IMR-90 (cell line): ENCODE results near the gene C9orf57. TPM values are rescaled to one million over a fixed set of nuclear protein-coding genes. Genes with fewer than 3 reads are reported as not detected.

Experiments used
- ATAC-seq: fragments of 200-7000 bp; cut with Tn5 transposase; 2 replicates; pipeline ENCODE4 v1.9.1; 2020; ENCODE audit warnings: low read depth, mild to moderate bottlenecking, moderate library complexity
- BruUV-seq: library from RNA; stranded (reverse); fragments of 400-500 nt; replicated peaks from 2 replicates; lab custom pipeline; 2021; lab: Mats Ljungman, UMichigan
- CTCF ChIA-PET: fragments of 300-600 bp; formaldehyde crosslinking; extraction: SDS; loops from one replicate; lab custom pipeline; 2021; ENCODE audit warnings: antibody characterized with exemption; lab: Yijun Ruan, JAX
- POLR2A ChIA-PET: fragments of 300-600 bp; sonication (Branson Sonifier 250); formaldehyde crosslinking; loops from one replicate; lab custom pipeline; 2022; ENCODE audit warnings: antibody characterized with exemption; ENCODE audit not compliant: unreplicated experiment; lab: Charles Lee
- DNase-seq: peaks from one replicate; pipeline ENCODE4 v3.0.0; 2013
- H2AFZ ChIP-seq: replicated peaks from 2 replicates; pipeline ENCODE3; 2013; ENCODE audit warnings: low read length, mild to moderate bottlenecking; ENCODE audit not compliant: poor library complexity
- H2AK5ac ChIP-seq: 2 replicates; pipeline ENCODE4 v1.6.1; 2013; ENCODE audit warnings: low read depth, low read length, inconsistent platforms
- H2AK9ac ChIP-seq: replicated peaks from 2 replicates; pipeline ENCODE3; 2013; ENCODE audit warnings: mild to moderate bottlenecking, low read depth, low read length, moderate library complexity; ENCODE audit not compliant: poor library complexity
- H2BK120ac ChIP-seq: 2 replicates; pipeline ENCODE4 v1.6.1; 2013; ENCODE audit warnings: low read depth, low read length, inconsistent platforms
- H2BK15ac ChIP-seq: 3 replicates; pipeline ENCODE4 v1.6.1; 2013; ENCODE audit warnings: low read depth, low read length, inconsistent platforms
- H2BK20ac ChIP-seq: 2 replicates; pipeline ENCODE4 v1.6.1; 2013; ENCODE audit warnings: low read depth, mild to moderate bottlenecking, inconsistent platforms, low read length, moderate library complexity
- H2BK5ac ChIP-seq: 2 replicates; pipeline ENCODE4 v1.6.1; 2013; ENCODE audit warnings: mild to moderate bottlenecking, low read depth, low read length, inconsistent platforms; ENCODE audit not compliant: poor library complexity, severe bottlenecking
- H3K14ac ChIP-seq: replicated peaks from 2 replicates; pipeline ENCODE4 v1.6.1; 2013; ENCODE audit warnings: low read depth, low read length, inconsistent platforms
- H3K18ac ChIP-seq: 2 replicates; pipeline ENCODE4 v1.6.1; 2013; ENCODE audit warnings: low read depth, low read length, control low read depth
- H3K23ac ChIP-seq: 2 replicates; pipeline ENCODE4 v1.6.1; 2013; ENCODE audit warnings: low read depth, low read length, inconsistent platforms
- H3K27ac ChIP-seq: 2 replicates; pipeline ENCODE4 v1.5.1; 2013; ENCODE audit warnings: mild to moderate bottlenecking, control low read depth, low read length; ENCODE audit not compliant: insufficient read depth
- H3K27me3 ChIP-seq: 2 replicates; pipeline ENCODE4 v1.6.1; 2013; ENCODE audit warnings: low read length; ENCODE audit not compliant: control insufficient read depth, insufficient read depth
- H3K36me3 ChIP-seq: 2 replicates; pipeline ENCODE4 v1.6.1; 2013; ENCODE audit warnings: low read length, mixed read lengths; ENCODE audit not compliant: control insufficient read depth, insufficient read depth
- H3K4ac ChIP-seq: 2 replicates; pipeline ENCODE4 v1.6.1; 2013; ENCODE audit warnings: low read depth, low read length, inconsistent platforms
- H3K4me1 ChIP-seq: 2 replicates; pipeline ENCODE4 v1.6.1; 2013; ENCODE audit warnings: low read length, mixed read lengths; ENCODE audit not compliant: control insufficient read depth, insufficient read depth
- H3K4me2 ChIP-seq: 2 replicates; pipeline ENCODE4 v1.6.1; 2013; ENCODE audit warnings: low read depth, mild to moderate bottlenecking, control low read depth, low read length, moderate library complexity
- H3K4me3 ChIP-seq: 2 replicates; pipeline ENCODE4 v1.5.1; 2013; ENCODE audit warnings: low read depth, mild to moderate bottlenecking, control low read depth, low read length, moderate library complexity; ENCODE audit not compliant: insufficient read depth
- H3K56ac ChIP-seq: 2 replicates; pipeline ENCODE4 v1.6.1; 2013; ENCODE audit warnings: low read length, inconsistent platforms; ENCODE audit not compliant: insufficient read depth; ENCODE audit errors: extremely low read depth
- H3K79me1 ChIP-seq, 2 experiments: 2 replicates each; pipeline ENCODE4 v1.6.1; 2013; ENCODE audit warnings: low read length in 2 of 2, inconsistent platforms in 1 of 2, low read depth in 1 of 2
- H3K9ac ChIP-seq: 2 replicates; pipeline ENCODE4 v1.6.1; 2013; ENCODE audit warnings: low read depth, low read length, control low read depth
- H3K9me1 ChIP-seq: 2 replicates; pipeline ENCODE4 v1.6.1; 2013; ENCODE audit warnings: low read length, inconsistent platforms; ENCODE audit not compliant: insufficient read depth
- H3K9me3 ChIP-seq: 2 replicates; pipeline ENCODE4 v1.6.1; 2013; ENCODE audit warnings: low read length; ENCODE audit not compliant: control insufficient read depth, insufficient read depth
- H4K20me1 ChIP-seq: 2 replicates; pipeline ENCODE4 v1.6.1; 2013; ENCODE audit warnings: low read length, inconsistent platforms; ENCODE audit not compliant: insufficient read depth
- H4K5ac ChIP-seq: 2 replicates; pipeline ENCODE4 v1.6.1; 2013; ENCODE audit warnings: mild to moderate bottlenecking, low read depth, low read length, control low read depth
- H4K8ac ChIP-seq, 2 experiments: 2 replicates each; pipeline ENCODE4 v1.6.1; 2013; ENCODE audit warnings: low read depth in 2 of 2, low read length in 2 of 2, control low read depth in 1 of 2, inconsistent platforms in 1 of 2
- H4K91ac ChIP-seq: 2 replicates; pipeline ENCODE4 v1.6.1; 2013; ENCODE audit warnings: low read depth, low read length, inconsistent platforms; ENCODE audit not compliant: insufficient read depth
- CEBPB ChIP-seq: IDR thresholded peaks from 2 replicates; pipeline ENCODE4 v1.6.1; 2012; ENCODE audit warnings: low read depth, low read length, improper control_type of control experiment
- FOS ChIP-seq: fragments of 150-350 bp; IDR thresholded peaks from 2 replicates; pipeline ENCODE4 v1.6.1; 2016; ENCODE audit warnings: low read depth, low read length
- MXI1 ChIP-seq: IDR thresholded peaks from 2 replicates; pipeline ENCODE4 v1.6.1; 2012; ENCODE audit warnings: low read depth, mild to moderate bottlenecking, low read length, moderate library complexity, borderline replicate concordance
- POLR2A ChIP-seq: IDR thresholded peaks from 2 replicates; pipeline ENCODE4 v1.6.1; 2012; ENCODE audit warnings: mild to moderate bottlenecking, low read depth, low read length
- RAD21 ChIP-seq: IDR thresholded peaks from 2 replicates; pipeline ENCODE4 v1.6.1; 2012; ENCODE audit warnings: low read length, improper control_type of control experiment
- RCOR1 ChIP-seq: IDR thresholded peaks from 2 replicates; pipeline ENCODE4 v1.6.1; 2012; ENCODE audit warnings: mild to moderate bottlenecking, low read length, improper control_type of control experiment; ENCODE audit not compliant: insufficient replicate concordance
- SMC3 ChIP-seq: fragments of 150-350 bp; IDR thresholded peaks from 2 replicates; pipeline ENCODE4 v1.6.1; 2016; ENCODE audit warnings: low read depth, mild to moderate bottlenecking, antibody characterized with exemption, low read length, moderate library complexity
- WGBS, 2 experiments: methylation state at CpG; one replicate each; pipeline versions ENCODE4 v1.1.5 to v1.1.7; 2013; ENCODE audit warnings: missing lambda C conversion rate in 2 of 2; ENCODE audit not compliant: insufficient read length in 1 of 2; ENCODE audit errors: extremely low coverage in 2 of 2; 5-methylcytosine and 5-hydroxymethylcytosine counted together
- dilution Hi-C: fragments of 300-500 bp; cut with HindIII; formaldehyde crosslinking; loops from one replicate; pipeline ENCODE4 v1.14.3; 2018; ENCODE audit warnings: low sequenced_read_pairs; ENCODE audit not compliant: unreplicated experiment
- in situ Hi-C: fragments of 300-500 bp; cut with MboI; formaldehyde crosslinking; loops from 3 replicates; pipeline ENCODE4 v1.14.3; 2019; ENCODE audit warnings: low sequenced_read_pairs, inconsistent platforms, mixed read lengths
- intact Hi-C: fragments of 100-400 bp; cut with micrococcal nuclease; formaldehyde crosslinking; loops from 2 replicates; pipeline ENCODE4 v1.10.0; 2022
- polyA plus RNA-seq, 3 experiments: library from polyadenylated mRNA; depleted of rRNA; stranded (reverse); fragments of >200 nt; gene quantifications; 2 replicates each; pipeline ENCODE4 v1.2.3, GENCODE V29; 2012; ENCODE audit warnings: low replicate concordance in 1 of 3
- total RNA-seq: library from RNA; depleted of rRNA; stranded (reverse); fragments of >200 nt; gene quantifications from 2 replicates; pipeline ENCODE4 v1.2.3, GENCODE V29; 2012
- TF ChIP-seq, protein P1 (sequence below): fragments of 150-350 bp; IDR thresholded peaks from 2 replicates; pipeline ENCODE4 v1.6.1; 2016; ENCODE audit warnings: low read depth, mild to moderate bottlenecking, low read length, moderate library complexity, borderline replicate concordance
- TF ChIP-seq, protein P2 (sequence below): conservative IDR thresholded peaks from 2 replicates; pipeline ENCODE4 v1.5.1; 2012; ENCODE audit warnings: mild to moderate bottlenecking, low read depth, low read length, improper control_type of control experiment

C9orf57 gene
- total and polyA plus RNA-seq, 2 of the 4 experiments (the other 2 are of a cell fraction), result not detected

DNA sequence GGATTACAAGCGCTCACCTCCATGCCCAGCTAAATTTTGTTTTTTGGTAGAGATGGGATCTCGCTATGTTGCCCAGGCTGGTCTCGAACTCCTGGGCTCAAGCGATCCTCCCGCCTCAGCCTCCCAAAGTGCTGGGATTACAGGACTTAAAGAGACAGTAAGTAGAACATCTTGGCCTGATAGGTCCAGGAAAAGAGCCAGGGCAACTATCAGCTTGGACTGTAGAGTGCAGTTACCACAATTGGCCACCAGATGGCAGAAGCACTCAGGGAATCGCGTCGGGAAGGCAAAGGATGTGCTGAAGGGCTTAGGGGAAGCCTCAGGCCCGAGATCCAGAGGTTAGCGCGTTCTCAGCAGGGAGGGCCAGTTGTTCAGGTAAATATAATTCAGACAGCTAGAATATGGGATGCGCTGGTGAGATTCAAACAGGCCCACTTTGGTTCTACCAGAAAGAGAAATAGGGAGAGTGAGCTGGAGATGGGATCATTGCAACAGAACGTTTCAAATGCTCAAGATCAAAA, 21.5 kb downstream of the C9orf57 start:
- DNase-seq (peak; percentile 69), ATAC-seq (peak; percentile 98)
- TF ChIP-seq POLR2A (peak; percentile 35; the same call in 1 of the 2 replicates), FOS (no peak), SMC3 (peak; percentile 84), CEBPB (no peak), MXI1 (no peak), RAD21 (peak; percentile 94), RCOR1 (no peak)
- TF ChIP-seq, protein P1, sequence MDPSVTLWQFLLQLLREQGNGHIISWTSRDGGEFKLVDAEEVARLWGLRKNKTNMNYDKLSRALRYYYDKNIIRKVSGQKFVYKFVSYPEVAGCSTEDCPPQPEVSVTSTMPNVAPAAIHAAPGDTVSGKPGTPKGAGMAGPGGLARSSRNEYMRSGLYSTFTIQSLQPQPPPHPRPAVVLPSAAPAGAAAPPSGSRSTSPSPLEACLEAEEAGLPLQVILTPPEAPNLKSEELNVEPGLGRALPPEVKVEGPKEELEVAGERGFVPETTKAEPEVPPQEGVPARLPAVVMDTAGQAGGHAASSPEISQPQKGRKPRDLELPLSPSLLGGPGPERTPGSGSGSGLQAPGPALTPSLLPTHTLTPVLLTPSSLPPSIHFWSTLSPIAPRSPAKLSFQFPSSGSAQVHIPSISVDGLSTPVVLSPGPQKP, result no peak
- TF ChIP-seq, protein P2, sequence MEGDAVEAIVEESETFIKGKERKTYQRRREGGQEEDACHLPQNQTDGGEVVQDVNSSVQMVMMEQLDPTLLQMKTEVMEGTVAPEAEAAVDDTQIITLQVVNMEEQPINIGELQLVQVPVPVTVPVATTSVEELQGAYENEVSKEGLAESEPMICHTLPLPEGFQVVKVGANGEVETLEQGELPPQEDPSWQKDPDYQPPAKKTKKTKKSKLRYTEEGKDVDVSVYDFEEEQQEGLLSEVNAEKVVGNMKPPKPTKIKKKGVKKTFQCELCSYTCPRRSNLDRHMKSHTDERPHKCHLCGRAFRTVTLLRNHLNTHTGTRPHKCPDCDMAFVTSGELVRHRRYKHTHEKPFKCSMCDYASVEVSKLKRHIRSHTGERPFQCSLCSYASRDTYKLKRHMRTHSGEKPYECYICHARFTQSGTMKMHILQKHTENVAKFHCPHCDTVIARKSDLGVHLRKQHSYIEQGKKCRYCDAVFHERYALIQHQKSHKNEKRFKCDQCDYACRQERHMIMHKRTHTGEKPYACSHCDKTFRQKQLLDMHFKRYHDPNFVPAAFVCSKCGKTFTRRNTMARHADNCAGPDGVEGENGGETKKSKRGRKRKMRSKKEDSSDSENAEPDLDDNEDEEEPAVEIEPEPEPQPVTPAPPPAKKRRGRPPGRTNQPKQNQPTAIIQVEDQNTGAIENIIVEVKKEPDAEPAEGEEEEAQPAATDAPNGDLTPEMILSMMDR, result peak; percentile 93
- H3K18ac ChIP-seq, result no peak overlapping the region
- no peak overlapping the region for H3K14ac ChIP-seq
- H4K91ac ChIP-seq, result no peak overlapping the region
- no peak overlapping the region for H2AK5ac ChIP-seq
- no peak overlapping the region for H2BK120ac ChIP-seq
- H3K4me2 ChIP-seq, result no peak overlapping the region
- H3K27ac ChIP-seq, result no peak overlapping the region
- H2AFZ ChIP-seq, result peak overlapping the region; percentile 25
- no peak overlapping the region for H2BK20ac ChIP-seq
- intact Hi-C loops, result loop anchor here (1.0 to 10.0 kb wide), 5 partner anchors 233 to 1043 kb away; no protein-coding TSS in a partner anchor
- BruUV-seq, result no TSS peak
- H4K5ac ChIP-seq, result no peak overlapping the region
- H4K20me1 ChIP-seq, result no peaks in the 10 kb centered on the region
- no peaks in the 10 kb centered on the region for H3K9me1 ChIP-seq
- H3K4me1 ChIP-seq, result no peaks in the 10 kb centered on the region
- whole genome bisulfite sequencing, 2 experiments, result 0% methylated on average over 2 of the region's 13 CpGs; no CpG with 5 or more reads in 1 of the 2 experiments
- no peak overlapping the region for H3K23ac ChIP-seq
- no peak overlapping the region for H3K4me3 ChIP-seq
- no peak overlapping the region for H3K56ac ChIP-seq
- POLR2A ChIA-PET, result no interaction called here
- H3K27me3 ChIP-seq, result peaks cover 2% of the 10 kb centered on the region
- CTCF ChIA-PET, result interaction anchor here (0.5 to 2.7 kb wide), 18 partner anchors 8 to 820 kb away, joined by 3 to 17 read pairs (median 3); no protein-coding TSS in a partner anchor
- dilution Hi-C loops, result no loop called here
- no peak overlapping the region for H3K9ac ChIP-seq
- in situ Hi-C loops, result loop anchor here (5.0 to 25.0 kb wide), 3 partner anchors 64 to 573 kb away; no protein-coding TSS in a partner anchor
- H2BK15ac ChIP-seq, result no peak overlapping the region
- H2BK5ac ChIP-seq, result no peak overlapping the region
- no peaks in the 10 kb centered on the region for H3K9me3 ChIP-seq
- H3K79me1 ChIP-seq, result no peaks in the 10 kb centered on the region
- H3K4ac ChIP-seq, result no peak overlapping the region
- no peak overlapping the region for H4K8ac ChIP-seq
- H3K36me3 ChIP-seq, result no peaks in the 10 kb centered on the region
- no peak overlapping the region for H2AK9ac ChIP-seq
